GDM1 (cell line): ENCODE measurements around the gene ABHD12.

Source experiments
- DNase-seq: peaks from one replicate; lab custom pipeline; 2025; lab: John Stamatoyannopoulos, UW

Gene ABHD12

GRCh38 chr20:25380945-25381614, 9.6 kb downstream of the ABHD12 start:
- DNase-seq = no peak

DNA sequence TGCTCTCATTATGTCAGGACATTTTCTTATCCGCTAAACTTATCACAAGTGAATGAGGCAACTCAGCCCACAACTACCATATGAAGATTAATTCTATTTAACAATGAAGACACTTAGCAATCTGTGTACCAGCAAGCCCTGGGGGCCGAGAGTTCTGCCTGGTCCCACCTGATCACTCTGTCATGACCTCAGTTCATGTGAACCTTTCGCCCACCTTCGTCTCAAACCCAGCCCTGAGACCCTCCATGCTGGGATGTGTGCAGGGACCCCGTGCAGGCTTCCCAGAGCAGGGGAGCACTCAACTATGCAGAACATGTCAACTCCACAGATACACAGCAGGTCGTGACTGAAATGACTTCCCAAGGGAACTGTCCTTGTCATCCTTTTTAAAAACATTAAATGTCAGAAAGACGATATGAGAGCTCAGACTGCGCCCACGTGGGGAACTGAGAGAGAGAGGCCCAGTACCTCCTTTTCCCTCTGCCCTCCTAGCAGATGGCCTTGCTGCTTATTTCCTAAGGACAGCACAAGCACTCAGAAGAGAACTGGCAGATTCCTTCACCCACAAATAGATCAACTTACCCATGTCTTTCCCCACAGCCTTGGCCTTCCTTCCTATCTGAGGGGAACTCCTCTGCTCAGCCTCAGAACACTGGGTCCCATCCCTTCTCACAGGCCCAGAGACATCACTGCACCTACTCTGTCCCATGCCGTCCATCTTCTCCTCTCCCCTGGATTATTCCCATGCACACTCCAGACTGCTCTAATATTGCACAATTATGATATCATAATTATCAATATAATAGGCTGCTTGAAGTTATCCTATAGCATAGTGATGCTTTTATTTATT, 11.5 kb downstream of the ABHD12 start:
- DNase-seq = no peak

GRCh38 chr20:25378189-25378883, 12.3 kb downstream of the ABHD12 start:
- DNase-seq = no peak

DNA sequence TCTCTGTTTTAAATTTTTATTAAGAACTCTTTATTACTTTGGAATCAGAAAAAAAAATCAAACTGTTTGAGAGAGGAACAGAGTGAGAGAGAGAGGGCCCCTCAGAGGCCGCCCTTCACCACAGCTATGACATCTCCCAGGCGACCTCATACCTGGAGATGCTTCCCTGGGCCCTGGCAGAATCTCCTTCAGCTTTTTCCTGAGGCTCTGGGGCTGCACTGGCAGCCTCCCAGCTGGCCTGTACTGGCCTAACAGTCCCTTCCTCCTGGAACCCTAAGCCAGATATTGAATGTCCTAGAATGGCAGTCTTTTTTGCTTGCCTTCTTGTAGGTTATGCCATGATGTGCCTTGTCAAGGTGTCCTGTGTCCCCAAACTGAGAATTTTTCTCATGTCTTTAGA, 13.7 kb downstream of the ABHD12 start:
- DNase-seq = no peak

- no peak for DNase-seq
These were observed 14.4 kb downstream of the ABHD12 start for GRCh38 chr20:25376236-25376635.

DNA sequence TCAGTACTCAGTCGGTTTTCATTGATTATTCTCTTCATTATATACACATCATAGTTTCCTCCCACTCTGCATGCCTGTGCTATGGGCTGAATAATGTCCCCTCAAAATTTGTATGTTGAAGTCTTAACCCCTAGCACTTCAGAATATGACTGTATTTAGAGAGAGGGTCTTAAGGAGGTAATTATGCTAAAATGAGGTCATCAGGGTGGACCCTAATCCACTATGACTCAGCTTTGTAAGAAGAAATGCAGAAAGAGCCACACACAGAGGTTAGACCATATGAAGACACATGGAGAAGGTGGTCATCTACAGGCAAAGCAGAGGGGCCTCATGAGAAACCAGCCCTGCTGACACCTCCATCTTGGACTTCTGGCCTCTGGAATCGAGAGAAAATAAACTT, 15.8 kb downstream of the ABHD12 start:
- DNase-seq = no peak

DNA sequence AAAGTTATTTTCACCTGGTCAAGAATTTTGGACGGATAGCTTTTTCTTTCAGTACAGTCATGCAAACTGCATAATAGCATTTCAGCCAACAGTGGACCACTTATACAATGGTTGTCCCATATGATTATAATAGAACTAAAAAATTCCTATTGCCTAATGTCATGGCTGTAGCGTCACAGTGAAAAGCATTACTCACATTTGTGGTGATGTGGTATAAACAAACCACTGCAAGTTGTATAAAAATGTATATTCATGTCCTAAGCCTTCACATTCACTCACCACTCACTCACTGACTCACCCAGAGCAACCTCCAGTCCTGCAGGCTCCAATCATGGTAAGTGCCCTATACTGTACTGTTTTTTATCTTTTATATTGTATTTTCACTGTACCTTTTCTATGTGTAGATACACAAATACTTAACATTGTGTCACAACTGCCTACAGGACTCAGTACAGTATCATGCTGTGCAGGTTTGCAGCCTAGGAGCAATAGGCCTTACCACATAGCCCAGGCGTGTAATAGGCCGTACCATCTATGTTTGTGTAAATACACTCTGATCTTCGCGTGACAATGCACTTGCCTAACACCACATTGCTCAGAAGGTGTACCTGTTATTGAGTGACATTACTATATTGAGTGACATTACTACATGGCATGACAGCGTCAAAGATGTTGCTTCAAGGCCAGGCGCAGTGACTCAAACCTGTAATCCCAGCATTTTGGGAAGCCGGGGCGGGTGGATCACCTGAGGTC, 17.9 kb downstream of the ABHD12 start:
- no peak for DNase-seq

- no peak for DNase-seq
These were observed 20.7 kb downstream of the ABHD12 start for GRCh38 chr20:25369971-25370370.

- DNase-seq = no peak
These were observed 21.1 kb downstream of the ABHD12 start for GRCh38 chr20:25369529-25369928.

- no peak for DNase-seq
These were observed 21.7 kb downstream of the ABHD12 start for GRCh38 chr20:25368976-25369375.

- DNase-seq = no peak
These were observed 22.1 kb downstream of the ABHD12 start for GRCh38 chr20:25368526-25368925.

DNA sequence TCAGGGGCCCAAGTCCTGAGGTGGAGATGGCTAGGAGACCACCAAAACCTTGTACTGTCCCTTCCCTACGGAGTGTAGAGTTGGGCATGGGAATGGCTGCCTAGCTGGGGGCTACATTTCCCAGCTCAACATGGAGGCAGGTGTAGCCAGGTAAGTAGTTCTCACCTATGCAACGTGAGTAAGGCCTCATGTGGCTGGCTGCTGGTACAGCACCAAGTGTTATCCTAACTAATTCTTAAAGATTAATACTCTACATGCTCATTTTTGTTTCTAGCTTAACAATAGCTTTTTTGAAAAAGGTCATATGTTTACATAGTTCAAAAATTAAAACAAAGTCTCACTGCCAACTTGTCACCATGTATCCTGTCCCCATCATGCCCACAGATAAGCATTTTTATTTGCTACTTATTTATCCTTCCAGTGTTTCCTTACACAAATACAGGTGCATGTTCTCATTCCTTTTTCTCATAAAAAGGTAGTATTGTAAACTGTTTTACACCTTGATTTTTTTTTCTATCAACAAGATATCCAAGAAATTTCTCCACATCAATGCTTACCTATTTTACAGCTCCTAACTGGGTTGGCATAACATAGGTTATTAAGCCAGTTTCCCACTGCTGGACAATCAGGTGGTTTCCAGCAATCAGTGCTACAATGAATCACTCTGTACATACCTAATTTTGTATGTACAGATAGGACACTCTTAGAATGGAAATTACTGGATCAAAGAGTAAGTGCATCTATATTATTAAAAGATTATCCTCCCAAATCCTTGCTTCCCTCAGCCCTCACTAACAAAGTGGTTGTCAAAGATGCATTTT, 25.5 kb downstream of the ABHD12 start:
- DNase-seq = no peak

- no peak for DNase-seq
These were observed 26.4 kb downstream of the ABHD12 start for GRCh38 chr20:25364180-25364788.

DNA sequence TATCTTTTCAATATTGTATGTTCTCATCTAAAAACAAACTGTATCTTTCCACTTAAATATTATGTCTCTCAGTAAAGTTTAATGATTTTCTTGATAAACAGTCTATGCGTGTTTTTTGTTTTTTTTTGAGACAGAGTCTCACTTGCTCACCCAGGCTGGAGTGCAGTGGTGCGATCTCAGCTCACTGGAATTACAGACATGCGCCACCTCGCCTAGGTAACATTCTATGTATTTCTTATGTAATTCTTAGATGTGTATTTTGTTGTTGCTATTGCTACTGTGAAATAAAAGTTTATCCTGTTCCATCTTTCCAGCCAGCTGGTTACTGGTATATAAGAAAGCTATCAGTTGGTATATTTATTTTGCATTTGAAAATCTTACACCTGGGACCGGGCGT, 29.4 kb downstream of the ABHD12 start:
- no peak for DNase-seq

DNA sequence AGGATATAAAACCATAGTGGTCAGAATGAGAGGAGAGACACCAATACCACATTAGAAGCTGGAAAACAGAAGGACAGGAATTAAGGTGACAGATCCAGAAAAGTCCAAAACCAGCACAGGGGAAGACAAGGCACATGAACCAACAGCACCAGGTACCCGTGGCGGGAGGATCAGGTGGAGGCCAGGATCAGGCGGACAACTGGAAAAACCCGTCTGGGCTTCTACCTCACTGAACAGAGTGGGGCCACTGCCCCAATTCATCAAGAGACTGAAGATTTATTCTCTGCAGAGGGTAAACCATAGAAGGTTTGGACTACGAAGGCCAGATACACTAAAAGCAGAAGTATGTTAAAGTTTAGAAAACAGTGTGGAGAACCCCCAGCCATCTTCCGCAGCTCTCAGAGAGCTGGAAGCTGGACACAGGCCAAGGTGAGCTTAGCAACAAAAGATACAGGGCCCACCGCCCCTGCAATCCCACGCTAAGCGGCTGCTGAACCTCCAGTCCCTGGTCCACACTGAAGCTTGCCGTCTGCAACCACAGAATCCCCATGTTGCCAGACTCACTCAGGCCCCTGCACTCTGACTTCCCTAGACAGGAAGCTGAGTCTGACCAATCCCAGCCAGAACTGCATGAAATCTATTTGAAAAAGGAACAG, 29.9 kb downstream of the ABHD12 start:
- peak; percentile 57 for DNase-seq

GRCh38 chr20:25356271-25356933, 34.2 kb downstream of the ABHD12 start:
- no peak for DNase-seq

DNA sequence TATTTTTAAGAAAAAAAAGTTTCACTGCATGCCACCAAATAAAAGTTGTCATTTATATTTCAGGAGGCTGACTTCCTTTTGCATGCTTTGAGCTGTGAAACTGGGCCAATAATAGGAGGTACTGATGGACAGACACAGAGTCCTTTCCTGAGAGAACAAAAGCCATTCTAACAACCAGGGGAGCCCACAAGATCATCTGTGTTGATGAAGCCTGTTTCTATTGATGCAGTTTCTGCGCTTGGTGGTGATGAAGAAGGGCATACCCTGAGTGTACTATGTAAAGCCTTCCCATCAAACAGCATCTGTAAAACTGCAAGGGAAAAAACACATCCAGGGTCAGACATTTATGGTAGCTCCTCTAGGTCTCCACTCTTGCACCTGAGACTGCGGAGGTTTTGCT, 34.8 kb downstream of the ABHD12 start:
- no peak for DNase-seq

DNA sequence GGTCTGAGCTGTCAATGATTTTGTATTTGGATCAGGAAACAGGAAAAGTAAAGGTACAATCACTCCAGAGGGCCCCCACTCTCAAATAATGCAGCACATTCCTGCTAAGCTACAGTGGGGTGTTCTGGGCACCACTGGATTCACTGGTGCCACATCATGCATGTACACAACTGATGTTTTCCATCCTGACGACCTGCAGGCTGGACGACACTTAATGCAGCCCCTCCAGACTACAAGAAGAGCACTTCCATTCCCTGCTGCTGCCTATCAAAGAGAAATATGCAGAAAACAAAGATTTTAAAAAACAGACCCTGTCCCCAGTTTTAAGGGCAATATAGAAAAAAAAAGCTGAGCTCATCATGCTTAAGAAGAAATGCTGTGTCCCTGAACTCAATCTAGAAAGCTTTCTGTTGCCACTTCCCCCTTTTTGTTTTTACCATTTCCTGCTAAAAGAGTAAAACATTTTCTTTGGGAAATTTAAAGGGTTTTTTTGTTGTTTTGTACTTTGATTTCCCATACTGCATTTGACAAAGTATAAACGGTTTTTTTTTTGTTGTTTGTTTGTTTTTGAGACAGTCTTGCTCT, 35.5 kb downstream of the ABHD12 start:
- no peak for DNase-seq
